ENCODE measurements around the gene CFTR.

Gene CFTR

DNA sequence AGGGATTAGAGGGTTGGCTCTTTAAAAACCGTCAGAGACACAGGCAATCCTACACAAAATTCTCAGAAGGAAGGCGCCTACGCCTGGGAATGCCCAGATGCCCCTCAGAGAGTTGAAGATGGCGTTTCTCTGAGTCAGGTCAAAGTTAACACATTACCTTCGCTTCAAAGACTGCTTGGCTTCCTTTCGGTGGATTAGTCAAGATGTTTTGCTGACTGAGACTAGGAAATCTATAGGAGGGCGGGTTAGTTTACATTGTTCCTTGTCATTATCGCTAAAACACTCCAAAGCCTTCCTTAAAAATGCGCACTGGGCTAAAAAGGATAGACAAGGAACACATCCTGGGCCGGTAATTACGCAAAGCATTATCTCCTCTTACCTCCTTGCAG, 995 bp upstream of the CFTR start:
- POLR2A ChIA-PET = no interaction called here
- H3K27ac ChIP-seq (ENCODE audit: extremely low read depth, low read depth, low read length) = no peak overlapping the region
- no peak for TF ChIP-seq ZNF302 (tag by site-specific recombination; IDR thresholded peaks at IDR 0.05; ENCODE audit: low read depth)
- TF ChIP-seq ZNF354C (tag by site-specific recombination; IDR thresholded peaks at IDR 0.05; ENCODE audit: borderline replicate concordance, low read depth) = no peak
- no peak for TF ChIP-seq ZNF544 (tag by site-specific recombination; IDR thresholded peaks at IDR 0.05)
- TF ChIP-seq, protein P1, sequence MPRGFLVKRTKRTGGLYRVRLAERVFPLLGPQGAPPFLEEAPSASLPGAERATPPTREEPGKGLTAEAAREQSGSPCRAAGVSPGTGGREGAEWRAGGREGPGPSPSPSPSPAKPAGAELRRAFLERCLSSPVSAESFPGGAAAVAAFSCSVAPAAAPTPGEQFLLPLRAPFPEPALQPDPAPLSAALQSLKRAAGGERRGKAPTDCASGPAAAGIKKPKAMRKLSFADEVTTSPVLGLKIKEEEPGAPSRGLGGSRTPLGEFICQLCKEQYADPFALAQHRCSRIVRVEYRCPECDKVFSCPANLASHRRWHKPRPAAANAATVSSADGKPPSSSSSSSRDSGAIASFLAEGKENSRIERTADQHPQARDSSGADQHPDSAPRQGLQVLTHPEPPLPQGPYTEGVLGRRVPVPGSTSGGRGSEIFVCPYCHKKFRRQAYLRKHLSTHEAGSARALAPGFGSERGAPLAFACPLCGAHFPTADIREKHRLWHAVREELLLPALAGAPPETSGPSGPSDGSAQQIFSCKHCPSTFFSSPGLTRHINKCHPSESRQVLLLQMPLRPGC (tag by site-specific recombination; IDR thresholded peaks at IDR 0.05) = no peak
- TF ChIP-seq, protein P2, sequence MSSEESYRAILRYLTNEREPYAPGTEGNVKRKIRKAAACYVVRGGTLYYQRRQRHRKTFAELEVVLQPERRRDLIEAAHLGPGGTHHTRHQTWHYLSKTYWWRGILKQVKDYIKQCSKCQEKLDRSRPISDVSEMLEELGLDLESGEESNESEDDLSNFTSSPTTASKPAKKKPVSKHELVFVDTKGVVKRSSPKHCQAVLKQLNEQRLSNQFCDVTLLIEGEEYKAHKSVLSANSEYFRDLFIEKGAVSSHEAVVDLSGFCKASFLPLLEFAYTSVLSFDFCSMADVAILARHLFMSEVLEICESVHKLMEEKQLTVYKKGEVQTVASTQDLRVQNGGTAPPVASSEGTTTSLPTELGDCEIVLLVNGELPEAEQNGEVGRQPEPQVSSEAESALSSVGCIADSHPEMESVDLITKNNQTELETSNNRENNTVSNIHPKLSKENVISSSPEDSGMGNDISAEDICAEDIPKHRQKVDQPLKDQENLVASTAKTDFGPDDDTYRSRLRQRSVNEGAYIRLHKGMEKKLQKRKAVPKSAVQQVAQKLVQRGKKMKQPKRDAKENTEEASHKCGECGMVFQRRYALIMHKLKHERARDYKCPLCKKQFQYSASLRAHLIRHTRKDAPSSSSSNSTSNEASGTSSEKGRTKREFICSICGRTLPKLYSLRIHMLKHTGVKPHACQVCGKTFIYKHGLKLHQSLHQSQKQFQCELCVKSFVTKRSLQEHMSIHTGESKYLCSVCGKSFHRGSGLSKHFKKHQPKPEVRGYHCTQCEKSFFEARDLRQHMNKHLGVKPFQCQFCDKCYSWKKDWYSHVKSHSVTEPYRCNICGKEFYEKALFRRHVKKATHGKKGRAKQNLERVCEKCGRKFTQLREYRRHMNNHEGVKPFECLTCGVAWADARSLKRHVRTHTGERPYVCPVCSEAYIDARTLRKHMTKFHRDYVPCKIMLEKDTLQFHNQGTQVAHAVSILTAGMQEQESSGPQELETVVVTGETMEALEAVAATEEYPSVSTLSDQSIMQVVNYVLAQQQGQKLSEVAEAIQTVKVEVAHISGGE (tag by site-specific recombination; conservative IDR thresholded peaks at IDR 0.05; ENCODE audit: low read depth) = no peak
- TF ChIP-seq ZNF133 (tag by site-specific recombination; IDR thresholded peaks at IDR 0.05) = no peak
- TF ChIP-seq ZNF747 (tag by site-specific recombination; IDR thresholded peaks at IDR 0.05) = no peak
- H3K4me1 ChIP-seq (ENCODE audit: control insufficient read depth, insufficient read depth, low read length) = no peaks in the 10 kb centered on the region
- no peaks in the 10 kb centered on the region for H3K36me3 ChIP-seq (ENCODE audit: control insufficient read depth in 2 of 2, insufficient read depth in 1 of 2, low read length in 2 of 2)
- no peaks in the 10 kb centered on the region for H3K9me3 ChIP-seq (ENCODE audit: control insufficient read depth, insufficient read depth, low read depth, low read length)
- CTCF ChIA-PET = interaction anchor here (0.6 to 2.2 kb wide), 2 partner anchors 9 to 20 kb away, joined by 4 to 7 read pairs; no protein-coding TSS in a partner anchor
- no peak overlapping the region for H3K4me3 ChIP-seq (ENCODE audit: low read depth, low read length)

DNA sequence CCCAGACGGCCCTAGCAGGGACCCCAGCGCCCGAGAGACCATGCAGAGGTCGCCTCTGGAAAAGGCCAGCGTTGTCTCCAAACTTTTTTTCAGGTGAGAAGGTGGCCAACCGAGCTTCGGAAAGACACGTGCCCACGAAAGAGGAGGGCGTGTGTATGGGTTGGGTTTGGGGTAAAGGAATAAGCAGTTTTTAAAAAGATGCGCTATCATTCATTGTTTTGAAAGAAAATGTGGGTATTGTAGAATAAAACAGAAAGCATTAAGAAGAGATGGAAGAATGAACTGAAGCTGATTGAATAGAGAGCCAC, 184 bp downstream of the CFTR start:
- CTCF ChIA-PET = no interaction called here
- no peak for TF ChIP-seq ZNF791 (tag by site-specific recombination; IDR thresholded peaks at IDR 0.05)
- no peak for TF ChIP-seq ZNF658 (tag by site-specific recombination; IDR thresholded peaks at IDR 0.05)
- TF ChIP-seq, protein P3, sequence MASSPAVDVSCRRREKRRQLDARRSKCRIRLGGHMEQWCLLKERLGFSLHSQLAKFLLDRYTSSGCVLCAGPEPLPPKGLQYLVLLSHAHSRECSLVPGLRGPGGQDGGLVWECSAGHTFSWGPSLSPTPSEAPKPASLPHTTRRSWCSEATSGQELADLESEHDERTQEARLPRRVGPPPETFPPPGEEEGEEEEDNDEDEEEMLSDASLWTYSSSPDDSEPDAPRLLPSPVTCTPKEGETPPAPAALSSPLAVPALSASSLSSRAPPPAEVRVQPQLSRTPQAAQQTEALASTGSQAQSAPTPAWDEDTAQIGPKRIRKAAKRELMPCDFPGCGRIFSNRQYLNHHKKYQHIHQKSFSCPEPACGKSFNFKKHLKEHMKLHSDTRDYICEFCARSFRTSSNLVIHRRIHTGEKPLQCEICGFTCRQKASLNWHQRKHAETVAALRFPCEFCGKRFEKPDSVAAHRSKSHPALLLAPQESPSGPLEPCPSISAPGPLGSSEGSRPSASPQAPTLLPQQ (tag by site-specific recombination; IDR thresholded peaks at IDR 0.05) = no peak
- no peak for TF ChIP-seq ZNF121 (tag by site-specific recombination; IDR thresholded peaks at IDR 0.05)
- no peak for TF ChIP-seq KLF10 (tag by site-specific recombination; IDR thresholded peaks at IDR 0.05)
- TF ChIP-seq ZNF155 (tag by site-specific recombination; IDR thresholded peaks at IDR 0.05) = no peak
- no peak for TF ChIP-seq TCF7L2 (IDR thresholded peaks at IDR 0.05; ENCODE audit: borderline replicate concordance, low read depth, low read length)
- TF ChIP-seq, protein P2 (tag by site-specific recombination; conservative IDR thresholded peaks at IDR 0.05; ENCODE audit: low read depth) = no peak

More for the DNA sequence above, 184 bp downstream of the CFTR start:
- no peak overlapping the region for H3K27ac ChIP-seq (ENCODE audit: extremely low read depth, low read depth, low read length)
- POLR2A ChIA-PET = no interaction called here
- H3K9me3 ChIP-seq (ENCODE audit: control insufficient read depth, insufficient read depth, low read depth, low read length) = no peaks in the 10 kb centered on the region
- no peaks in the 10 kb centered on the region for H3K36me3 ChIP-seq (ENCODE audit: control insufficient read depth in 2 of 2, insufficient read depth in 1 of 2, low read length in 2 of 2)
- no peaks in the 10 kb centered on the region for H3K4me1 ChIP-seq (ENCODE audit: control insufficient read depth, insufficient read depth, low read length)
- H3K4me3 ChIP-seq (ENCODE audit: low read depth, low read length) = no peak overlapping the region
